ENCODE data around the gene NUBPL. TPM values are rescaled to one million over a fixed set of nuclear protein-coding genes. Genes with fewer than 3 reads are reported as not detected.

Gene NUBPL
- total and polyA plus RNA-seq, 10 donors, result 4.1 to 28.2 (median 13.9) TPM

GRCh38 chr14:31825459-31825858 is 264.3 kb downstream of the NUBPL start:
- no peak for DNase-seq
- Histone ChIP-seq H3K27me3 (replicated peaks in 1 of 7) (no peaks in the 10 kb centered on the region), H3K4me3 (no peak overlapping the region), H3K27ac (no peak overlapping the region), H3K36me3 (peaks cover 0 to 20% (median 0%) of the 10 kb centered on the region in 6 donors), H3K4me1 (no peaks in the 10 kb centered on the region), H3K9me3 (no peaks in the 10 kb centered on the region)
- TF ChIP-seq POLR2AphosphoS5 (IDR thresholded peaks at IDR 0.05) (no peak), CTCF (IDR thresholded peaks at IDR 0.05 in 8 of 11, conservative IDR thresholded peaks at IDR 0.05 in 3 of 11) (no peak), POLR2A (IDR thresholded peaks at IDR 0.05) (no peak)
- intact Hi-C loops (cut with DNase I; ENCODE audit: low total_unique reads), result no loop called here

- Histone ChIP-seq H3K27ac (no peak overlapping the region), H3K36me3 (peaks cover 0 to 20% (median 0%) of the 10 kb centered on the region in 6 donors), H3K9me3 (no peaks in the 10 kb centered on the region), H3K27me3 (replicated peaks in 1 of 7) (no peaks in the 10 kb centered on the region), H3K4me1 (no peaks in the 10 kb centered on the region), H3K4me3 (no peak overlapping the region)
- intact Hi-C loops (cut with DNase I; ENCODE audit: low total_unique reads), result no loop called here
- no peak for TF ChIP-seq CTCF (IDR thresholded peaks at IDR 0.05 in 8 of 11, conservative IDR thresholded peaks at IDR 0.05 in 3 of 11)
- TF ChIP-seq POLR2AphosphoS5 (IDR thresholded peaks at IDR 0.05), result no peak
- no peak for TF ChIP-seq POLR2A (IDR thresholded peaks at IDR 0.05)
- no peak for DNase-seq
These were observed 266.1 kb downstream of the NUBPL start for GRCh38 chr14:31827325-31827724.

GRCh38 chr14:31828946-31829868 is 268.0 kb downstream of the NUBPL start:
- no peaks in the 10 kb centered on the region for H3K9me3 ChIP-seq
- no peaks in the 10 kb centered on the region for H3K27me3 ChIP-seq (replicated peaks in 1 of 7)
- intact Hi-C loops (cut with DNase I; ENCODE audit: low total_unique reads), result no loop called here
- no peaks in the 10 kb centered on the region for H3K4me1 ChIP-seq
- DNase-seq, result no peak
- TF ChIP-seq POLR2AphosphoS5 (IDR thresholded peaks at IDR 0.05) (no peak), CTCF (IDR thresholded peaks at IDR 0.05 in 8 of 11, conservative IDR thresholded peaks at IDR 0.05 in 3 of 11) (no peak)
- H3K4me3 ChIP-seq, result no peak overlapping the region
- H3K27ac ChIP-seq, result peak overlapping the region in 5 of 8 donors; percentile 9 to 49 (median 16)
- H3K36me3 ChIP-seq, result peaks cover 0 to 20% (median 0%) of the 10 kb centered on the region in 6 donors
- 81 to 90% (median 88%) methylated on average over 3 of the region's 3 CpGs for WGBS, 5 donors

- H3K27ac ChIP-seq, result no peak overlapping the region
- no peaks in the 10 kb centered on the region for H3K9me3 ChIP-seq
- no peaks in the 10 kb centered on the region for H3K27me3 ChIP-seq (replicated peaks in 1 of 7)
- WGBS, 5 donors, result 41 to 73% (median 71%) methylated on average over 1 of the region's 1 CpG
- H3K36me3 ChIP-seq, result no peaks in the 10 kb centered on the region
- DNase-seq, result no peak
- no peak overlapping the region for H3K4me3 ChIP-seq
- peaks cover 0 to 7% (median 0%) of the 10 kb centered on the region in 6 donors for H3K4me1 ChIP-seq
- intact Hi-C loops (cut with DNase I; ENCODE audit: low total_unique reads), result no loop called here
- no peak for TF ChIP-seq CTCF (IDR thresholded peaks at IDR 0.05 in 8 of 11, conservative IDR thresholded peaks at IDR 0.05 in 3 of 11)
- TF ChIP-seq POLR2A (IDR thresholded peaks at IDR 0.05), result no peak
- no peak for TF ChIP-seq POLR2AphosphoS5 (IDR thresholded peaks at IDR 0.05)
These were observed 273.4 kb downstream of the NUBPL start for GRCh38 chr14:31834616-31835015.
